Type B pancreatic cell (in vitro differentiated cells): ENCODE results near the gene HAVCR2. TPM values are rescaled to one million over a fixed set of nuclear protein-coding genes. Genes with fewer than 3 reads are reported as not detected.

ENCODE experiments used
- DNase-seq: peaks from one replicate; pipeline ENCODE4 v3.0.0; 2021; ENCODE audit warnings: mixed read lengths; ENCODE audit not compliant: unreplicated experiment; ENCODE audit errors: extremely low spot score
- H3K27ac Mint-ChIP-seq: 2 replicates; pipeline ENCODE4 v1.8.0; 2021; ENCODE audit warnings: mild to moderate bottlenecking, mixed read lengths
- H3K27me3 Mint-ChIP-seq: 2 replicates; pipeline ENCODE4 v1.8.0; 2021; ENCODE audit warnings: mixed read lengths
- H3K36me3 Mint-ChIP-seq: 2 replicates; pipeline ENCODE4 v1.8.0; 2021; ENCODE audit warnings: mixed read lengths
- H3K4me1 Mint-ChIP-seq: one replicate; pipeline ENCODE4 v1.8.0; 2021; ENCODE audit warnings: mixed read lengths; ENCODE audit not compliant: unreplicated experiment
- H3K4me3 Mint-ChIP-seq: 2 replicates; pipeline ENCODE4 v1.8.0; 2021; ENCODE audit warnings: mild to moderate bottlenecking, mixed read lengths
- H3K9me3 Mint-ChIP-seq: 2 replicates; pipeline ENCODE4 v1.8.0; 2021; ENCODE audit warnings: mixed read lengths
- total RNA-seq: library from RNA; stranded (reverse); gene quantifications from 2 replicates; pipeline ENCODE4 v1.2.1, GENCODE V29; 2021; ENCODE audit warnings: low replicate concordance
- TF ChIP-seq, protein P1 (sequence below): fragments of 200-600 bp; sonication (generic); conservative IDR thresholded peaks from 2 replicates; pipeline ENCODE4 v1.5.0; 2021; ENCODE audit warnings: antibody characterized with exemption, mild to moderate bottlenecking

HAVCR2 gene
- total RNA-seq, 1 donor from 2014 or later = 0.29 TPM

GRCh38 chr5:157143127-157143971 lies 34.5 kb upstream of the HAVCR2 start:
- H3K27me3 Mint-ChIP-seq = peaks cover 4% of the 10 kb centered on the region
- H3K4me3 Mint-ChIP-seq = peak overlapping the region; percentile 94
- no peaks in the 10 kb centered on the region for H3K9me3 Mint-ChIP-seq
- DNase-seq = no peak
- peaks cover 14% of the 10 kb centered on the region for H3K36me3 Mint-ChIP-seq
- peak overlapping the region; percentile 92 for H3K27ac Mint-ChIP-seq
- TF ChIP-seq, protein P1, sequence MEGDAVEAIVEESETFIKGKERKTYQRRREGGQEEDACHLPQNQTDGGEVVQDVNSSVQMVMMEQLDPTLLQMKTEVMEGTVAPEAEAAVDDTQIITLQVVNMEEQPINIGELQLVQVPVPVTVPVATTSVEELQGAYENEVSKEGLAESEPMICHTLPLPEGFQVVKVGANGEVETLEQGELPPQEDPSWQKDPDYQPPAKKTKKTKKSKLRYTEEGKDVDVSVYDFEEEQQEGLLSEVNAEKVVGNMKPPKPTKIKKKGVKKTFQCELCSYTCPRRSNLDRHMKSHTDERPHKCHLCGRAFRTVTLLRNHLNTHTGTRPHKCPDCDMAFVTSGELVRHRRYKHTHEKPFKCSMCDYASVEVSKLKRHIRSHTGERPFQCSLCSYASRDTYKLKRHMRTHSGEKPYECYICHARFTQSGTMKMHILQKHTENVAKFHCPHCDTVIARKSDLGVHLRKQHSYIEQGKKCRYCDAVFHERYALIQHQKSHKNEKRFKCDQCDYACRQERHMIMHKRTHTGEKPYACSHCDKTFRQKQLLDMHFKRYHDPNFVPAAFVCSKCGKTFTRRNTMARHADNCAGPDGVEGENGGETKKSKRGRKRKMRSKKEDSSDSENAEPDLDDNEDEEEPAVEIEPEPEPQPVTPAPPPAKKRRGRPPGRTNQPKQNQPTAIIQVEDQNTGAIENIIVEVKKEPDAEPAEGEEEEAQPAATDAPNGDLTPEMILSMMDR = no peak
- H3K4me1 Mint-ChIP-seq = peaks cover 4% of the 10 kb centered on the region

DNA sequence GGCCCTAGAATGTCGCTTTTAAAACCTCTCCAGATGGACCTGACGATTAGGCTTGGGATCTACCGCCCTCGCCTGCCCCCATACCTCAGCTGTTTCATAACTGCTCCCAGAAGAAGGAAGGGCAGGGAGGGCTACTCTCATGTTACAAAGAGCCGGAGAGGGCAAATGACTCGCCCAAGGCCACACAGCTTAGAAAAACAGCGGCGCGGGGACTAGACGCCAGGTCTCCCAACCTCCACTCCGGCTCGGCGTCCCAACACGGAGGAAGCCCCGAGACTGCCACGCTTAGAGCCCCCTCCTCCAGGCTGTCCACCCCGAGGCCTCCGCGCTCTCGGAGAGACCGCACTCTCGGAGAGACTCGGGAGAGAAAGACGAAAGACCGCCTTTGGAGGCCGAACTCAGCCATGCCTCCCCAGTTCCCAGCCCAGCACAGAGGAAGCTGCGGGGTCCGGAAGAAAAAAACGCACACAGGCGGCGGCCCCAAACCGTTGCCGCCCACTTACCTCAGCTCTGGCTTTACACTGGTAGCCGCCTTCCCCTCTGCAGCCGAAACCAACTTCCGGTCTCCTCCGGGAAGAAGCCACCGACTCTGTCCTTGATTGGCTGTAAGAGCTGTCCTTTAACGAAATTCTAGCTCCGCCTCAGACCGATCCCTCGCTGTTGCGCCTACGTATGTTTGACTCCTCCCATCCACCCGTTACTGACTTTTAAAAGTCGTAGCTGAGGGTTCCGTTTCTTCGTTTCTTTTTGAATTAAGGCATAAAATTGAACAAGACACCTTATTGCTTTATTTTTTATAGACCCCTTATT lies 33.7 kb upstream of the HAVCR2 start, which contains the start of gene MED7:
Gene MED7 (minus strand): TSS at position 549 of the 810 bp plus-strand sequence. CDS start 3,434 bp downstream, outside the sequence.
- Mint-ChIP-seq H3K4me3 (peak within 1 kb of the TSS; percentile 94), H3K27me3 (peaks cover 4% of the 10 kb centered on the region), H3K27ac (peak within 1 kb of the TSS; percentile 92), H3K4me1 (peaks cover 4% of the 10 kb centered on the region), H3K9me3 (no peaks in the 10 kb centered on the region), H3K36me3 (peaks cover 16% of the 10 kb centered on the region)
- TF ChIP-seq, protein P1 = no peak
- DNase-seq = peak; percentile 90

DNA sequence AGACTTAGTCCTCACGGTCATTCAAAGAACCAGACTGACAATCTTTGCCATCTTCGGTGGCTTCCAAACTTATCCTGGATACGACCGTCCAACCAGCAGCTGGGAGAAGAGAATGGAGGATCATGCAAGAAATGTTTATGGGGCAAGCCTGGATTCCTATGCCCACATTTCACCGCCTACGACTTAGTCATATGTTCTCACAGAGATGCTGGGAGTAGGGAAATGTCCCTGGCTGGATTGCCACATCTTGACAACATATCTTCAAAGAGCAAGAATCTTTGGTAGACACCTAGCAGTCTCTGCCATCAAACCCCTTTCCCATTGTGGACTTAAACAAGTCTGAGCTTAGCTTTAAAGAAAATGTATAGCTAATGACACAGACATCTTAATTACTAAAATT lies 28.8 kb upstream of the HAVCR2 start:
- TF ChIP-seq, protein P1 = no peak
- peaks cover 23% of the 10 kb centered on the region for H3K36me3 Mint-ChIP-seq
- no peaks in the 10 kb centered on the region for H3K9me3 Mint-ChIP-seq
- DNase-seq = no peak
- H3K27ac Mint-ChIP-seq = no peak overlapping the region
- peaks cover 4% of the 10 kb centered on the region for H3K4me1 Mint-ChIP-seq
- no peaks in the 10 kb centered on the region for H3K27me3 Mint-ChIP-seq
- H3K4me3 Mint-ChIP-seq = no peak overlapping the region

- peaks cover 3% of the 10 kb centered on the region for H3K4me1 Mint-ChIP-seq
- TF ChIP-seq, protein P1 = no peak
- H3K4me3 Mint-ChIP-seq = no peak overlapping the region
- H3K9me3 Mint-ChIP-seq = no peaks in the 10 kb centered on the region
- no peak for DNase-seq
- peaks cover 5% of the 10 kb centered on the region for H3K36me3 Mint-ChIP-seq
- H3K27ac Mint-ChIP-seq = no peak overlapping the region
- no peaks in the 10 kb centered on the region for H3K27me3 Mint-ChIP-seq
These were observed 23.4 kb upstream of the HAVCR2 start for GRCh38 chr5:157132281-157132612.

- TF ChIP-seq, protein P1 = no peak
- no peaks in the 10 kb centered on the region for H3K27me3 Mint-ChIP-seq
- no peak overlapping the region for H3K4me3 Mint-ChIP-seq
- H3K9me3 Mint-ChIP-seq = no peaks in the 10 kb centered on the region
- H3K36me3 Mint-ChIP-seq = no peaks in the 10 kb centered on the region
- no peak for DNase-seq
- no peak overlapping the region for H3K27ac Mint-ChIP-seq
- peaks cover 3% of the 10 kb centered on the region for H3K4me1 Mint-ChIP-seq
These were observed 22.1 kb upstream of the HAVCR2 start for GRCh38 chr5:157130925-157131324.
